ENCODE results near the gene KRTAP10-4.

DNA sequence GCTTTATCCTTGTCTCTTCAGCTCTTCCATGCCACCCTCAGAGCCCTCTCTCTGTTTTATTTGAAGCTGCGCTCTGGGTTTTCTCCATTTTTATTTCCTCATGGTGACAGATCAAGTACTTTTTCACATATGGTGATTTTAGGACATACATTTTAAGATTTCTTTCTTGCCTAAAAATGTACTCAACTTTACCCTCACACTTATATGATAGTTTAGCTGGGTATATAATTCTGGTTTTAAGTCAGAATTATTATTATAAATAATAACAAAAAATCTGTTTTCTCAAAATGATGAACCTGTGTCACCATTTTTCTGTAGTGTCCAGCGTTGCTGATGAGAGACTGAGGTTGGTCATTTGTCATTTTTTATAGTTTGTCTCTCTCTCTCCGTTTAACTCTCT, 7.6 kb downstream of the KRTAP10-4 start:
- TF ChIP-seq, protein P1, sequence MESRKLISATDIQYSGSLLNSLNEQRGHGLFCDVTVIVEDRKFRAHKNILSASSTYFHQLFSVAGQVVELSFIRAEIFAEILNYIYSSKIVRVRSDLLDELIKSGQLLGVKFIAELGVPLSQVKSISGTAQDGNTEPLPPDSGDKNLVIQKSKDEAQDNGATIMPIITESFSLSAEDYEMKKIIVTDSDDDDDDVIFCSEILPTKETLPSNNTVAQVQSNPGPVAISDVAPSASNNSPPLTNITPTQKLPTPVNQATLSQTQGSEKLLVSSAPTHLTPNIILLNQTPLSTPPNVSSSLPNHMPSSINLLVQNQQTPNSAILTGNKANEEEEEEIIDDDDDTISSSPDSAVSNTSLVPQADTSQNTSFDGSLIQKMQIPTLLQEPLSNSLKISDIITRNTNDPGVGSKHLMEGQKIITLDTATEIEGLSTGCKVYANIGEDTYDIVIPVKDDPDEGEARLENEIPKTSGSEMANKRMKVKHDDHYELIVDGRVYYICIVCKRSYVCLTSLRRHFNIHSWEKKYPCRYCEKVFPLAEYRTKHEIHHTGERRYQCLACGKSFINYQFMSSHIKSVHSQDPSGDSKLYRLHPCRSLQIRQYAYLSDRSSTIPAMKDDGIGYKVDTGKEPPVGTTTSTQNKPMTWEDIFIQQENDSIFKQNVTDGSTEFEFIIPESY (IDR thresholded peaks at IDR 0.05): no peak
- TF ChIP-seq, protein P2, sequence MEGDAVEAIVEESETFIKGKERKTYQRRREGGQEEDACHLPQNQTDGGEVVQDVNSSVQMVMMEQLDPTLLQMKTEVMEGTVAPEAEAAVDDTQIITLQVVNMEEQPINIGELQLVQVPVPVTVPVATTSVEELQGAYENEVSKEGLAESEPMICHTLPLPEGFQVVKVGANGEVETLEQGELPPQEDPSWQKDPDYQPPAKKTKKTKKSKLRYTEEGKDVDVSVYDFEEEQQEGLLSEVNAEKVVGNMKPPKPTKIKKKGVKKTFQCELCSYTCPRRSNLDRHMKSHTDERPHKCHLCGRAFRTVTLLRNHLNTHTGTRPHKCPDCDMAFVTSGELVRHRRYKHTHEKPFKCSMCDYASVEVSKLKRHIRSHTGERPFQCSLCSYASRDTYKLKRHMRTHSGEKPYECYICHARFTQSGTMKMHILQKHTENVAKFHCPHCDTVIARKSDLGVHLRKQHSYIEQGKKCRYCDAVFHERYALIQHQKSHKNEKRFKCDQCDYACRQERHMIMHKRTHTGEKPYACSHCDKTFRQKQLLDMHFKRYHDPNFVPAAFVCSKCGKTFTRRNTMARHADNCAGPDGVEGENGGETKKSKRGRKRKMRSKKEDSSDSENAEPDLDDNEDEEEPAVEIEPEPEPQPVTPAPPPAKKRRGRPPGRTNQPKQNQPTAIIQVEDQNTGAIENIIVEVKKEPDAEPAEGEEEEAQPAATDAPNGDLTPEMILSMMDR (IDR thresholded peaks at IDR 0.05; ENCODE audit: low read depth, low read length, missing input control): no peak
- TF ChIP-seq, protein P3, sequence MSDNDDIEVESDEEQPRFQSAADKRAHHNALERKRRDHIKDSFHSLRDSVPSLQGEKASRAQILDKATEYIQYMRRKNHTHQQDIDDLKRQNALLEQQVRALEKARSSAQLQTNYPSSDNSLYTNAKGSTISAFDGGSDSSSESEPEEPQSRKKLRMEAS (IDR thresholded peaks at IDR 0.05): no peak
- TF ChIP-seq HNF4A (conservative IDR thresholded peaks at IDR 0.05) (no peak), GABPA (IDR thresholded peaks at IDR 0.05 in 1 of 2, conservative IDR thresholded peaks at IDR 0.05 in 1 of 2) (no peak), TAF1 (conservative IDR thresholded peaks at IDR 0.05) (no peak), SP1 (IDR thresholded peaks at IDR 0.05) (no peak)
- TF ChIP-seq, protein P4, sequence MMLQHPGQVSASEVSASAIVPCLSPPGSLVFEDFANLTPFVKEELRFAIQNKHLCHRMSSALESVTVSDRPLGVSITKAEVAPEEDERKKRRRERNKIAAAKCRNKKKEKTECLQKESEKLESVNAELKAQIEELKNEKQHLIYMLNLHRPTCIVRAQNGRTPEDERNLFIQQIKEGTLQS (IDR thresholded peaks at IDR 0.05): no peak
- TF ChIP-seq, protein P5, sequence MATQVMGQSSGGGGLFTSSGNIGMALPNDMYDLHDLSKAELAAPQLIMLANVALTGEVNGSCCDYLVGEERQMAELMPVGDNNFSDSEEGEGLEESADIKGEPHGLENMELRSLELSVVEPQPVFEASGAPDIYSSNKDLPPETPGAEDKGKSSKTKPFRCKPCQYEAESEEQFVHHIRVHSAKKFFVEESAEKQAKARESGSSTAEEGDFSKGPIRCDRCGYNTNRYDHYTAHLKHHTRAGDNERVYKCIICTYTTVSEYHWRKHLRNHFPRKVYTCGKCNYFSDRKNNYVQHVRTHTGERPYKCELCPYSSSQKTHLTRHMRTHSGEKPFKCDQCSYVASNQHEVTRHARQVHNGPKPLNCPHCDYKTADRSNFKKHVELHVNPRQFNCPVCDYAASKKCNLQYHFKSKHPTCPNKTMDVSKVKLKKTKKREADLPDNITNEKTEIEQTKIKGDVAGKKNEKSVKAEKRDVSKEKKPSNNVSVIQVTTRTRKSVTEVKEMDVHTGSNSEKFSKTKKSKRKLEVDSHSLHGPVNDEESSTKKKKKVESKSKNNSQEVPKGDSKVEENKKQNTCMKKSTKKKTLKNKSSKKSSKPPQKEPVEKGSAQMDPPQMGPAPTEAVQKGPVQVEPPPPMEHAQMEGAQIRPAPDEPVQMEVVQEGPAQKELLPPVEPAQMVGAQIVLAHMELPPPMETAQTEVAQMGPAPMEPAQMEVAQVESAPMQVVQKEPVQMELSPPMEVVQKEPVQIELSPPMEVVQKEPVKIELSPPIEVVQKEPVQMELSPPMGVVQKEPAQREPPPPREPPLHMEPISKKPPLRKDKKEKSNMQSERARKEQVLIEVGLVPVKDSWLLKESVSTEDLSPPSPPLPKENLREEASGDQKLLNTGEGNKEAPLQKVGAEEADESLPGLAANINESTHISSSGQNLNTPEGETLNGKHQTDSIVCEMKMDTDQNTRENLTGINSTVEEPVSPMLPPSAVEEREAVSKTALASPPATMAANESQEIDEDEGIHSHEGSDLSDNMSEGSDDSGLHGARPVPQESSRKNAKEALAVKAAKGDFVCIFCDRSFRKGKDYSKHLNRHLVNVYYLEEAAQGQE (IDR thresholded peaks at IDR 0.05): no peak
